HL-60/S4 treated with phorbol 12-myristate 13-acetate at 8.2 ng/mL for 4 days and 3 days (cell line): Measurements from ENCODE around the gene NECAB3.
"Not testable (repeated sequence)": the region's sequence is repeated elsewhere in the genome, so short reads cannot be mapped to it uniquely, and the experiment has no call there.

Source experiments
- in situ Hi-C: fragments of 300-500 bp; cut with MboI; formaldehyde crosslinking; loops from 2 replicates; pipeline ENCODE4 v1.15.0; 2022; ENCODE audit warnings: low sequenced_read_pairs

Gene NECAB3

GRCh38 chr20:33651562-33652048, 22.6 kb downstream of the NECAB3 start:
- in situ Hi-C loops, result no loop called here

GRCh38 chr20:33650753-33651561, 23.3 kb downstream of the NECAB3 start:
- in situ Hi-C loops, result no loop called here

- in situ Hi-C loops, result no loop called here
These were observed 24.0 kb downstream of the NECAB3 start for GRCh38 chr20:33650111-33650752.

- in situ Hi-C loops, result no loop called here
These were observed 25.0 kb downstream of the NECAB3 start for GRCh38 chr20:33649201-33649681.

- in situ Hi-C loops, result no loop called here
These were observed 25.7 kb downstream of the NECAB3 start for GRCh38 chr20:33648396-33649004.

- in situ Hi-C loops, result no loop called here
These were observed 26.4 kb downstream of the NECAB3 start for GRCh38 chr20:33647603-33648395.

GRCh38 chr20:33646959-33647602, 27.1 kb downstream of the NECAB3 start:
- in situ Hi-C loops, result not testable (repeated sequence)

- in situ Hi-C loops, result no loop called here
These were observed 28.0 kb downstream of the NECAB3 start for GRCh38 chr20:33646191-33646590.

GRCh38 chr20:33645396-33645795, 28.8 kb downstream of the NECAB3 start:
- in situ Hi-C loops, result no loop called here

GRCh38 chr20:33645072-33645358, 29.2 kb downstream of the NECAB3 start:
- in situ Hi-C loops, result no loop called here

GRCh38 chr20:33644313-33645071, 29.7 kb downstream of the NECAB3 start:
- in situ Hi-C loops, result no loop called here

- in situ Hi-C loops, result no loop called here
These were observed 33.9 kb downstream of the NECAB3 start for GRCh38 chr20:33640287-33640686.

GRCh38 chr20:33636776-33637175, 37.5 kb downstream of the NECAB3 start:
- in situ Hi-C loops, result no loop called here

GRCh38 chr20:33635341-33635740, 38.9 kb downstream of the NECAB3 start:
- in situ Hi-C loops, result no loop called here

- in situ Hi-C loops, result not testable (repeated sequence)
These were observed 42.3 kb downstream of the NECAB3 start for GRCh38 chr20:33631910-33632309.

- in situ Hi-C loops, result no loop called here
These were observed 43.7 kb downstream of the NECAB3 start for GRCh38 chr20:33630507-33630906.

- in situ Hi-C loops, result no loop called here
These were observed 44.2 kb downstream of the NECAB3 start for GRCh38 chr20:33629979-33630378.

- in situ Hi-C loops, result no loop called here
These were observed 44.7 kb downstream of the NECAB3 start for GRCh38 chr20:33629533-33629932.

GRCh38 chr20:33627577-33628216, 46.5 kb downstream of the NECAB3 start:
- in situ Hi-C loops, result no loop called here
